ENCODE data around the gene CLC. TPM values are rescaled to one million over a fixed set of nuclear protein-coding genes. Genes with fewer than 3 reads are reported as not detected.

CLC gene
- total RNA-seq, 1 donor from 2014 or later, result not detected

- Histone ChIP-seq H3K27me3 (no peaks in the 10 kb centered on the region), H3K9me3 (no peaks in the 10 kb centered on the region), H3K36me3 (no peaks in the 10 kb centered on the region), H3K4me1 (no peaks in the 10 kb centered on the region), H3K4me3 (no peak overlapping the region), H3K27ac (no peak overlapping the region)
- TF ChIP-seq, protein P1, sequence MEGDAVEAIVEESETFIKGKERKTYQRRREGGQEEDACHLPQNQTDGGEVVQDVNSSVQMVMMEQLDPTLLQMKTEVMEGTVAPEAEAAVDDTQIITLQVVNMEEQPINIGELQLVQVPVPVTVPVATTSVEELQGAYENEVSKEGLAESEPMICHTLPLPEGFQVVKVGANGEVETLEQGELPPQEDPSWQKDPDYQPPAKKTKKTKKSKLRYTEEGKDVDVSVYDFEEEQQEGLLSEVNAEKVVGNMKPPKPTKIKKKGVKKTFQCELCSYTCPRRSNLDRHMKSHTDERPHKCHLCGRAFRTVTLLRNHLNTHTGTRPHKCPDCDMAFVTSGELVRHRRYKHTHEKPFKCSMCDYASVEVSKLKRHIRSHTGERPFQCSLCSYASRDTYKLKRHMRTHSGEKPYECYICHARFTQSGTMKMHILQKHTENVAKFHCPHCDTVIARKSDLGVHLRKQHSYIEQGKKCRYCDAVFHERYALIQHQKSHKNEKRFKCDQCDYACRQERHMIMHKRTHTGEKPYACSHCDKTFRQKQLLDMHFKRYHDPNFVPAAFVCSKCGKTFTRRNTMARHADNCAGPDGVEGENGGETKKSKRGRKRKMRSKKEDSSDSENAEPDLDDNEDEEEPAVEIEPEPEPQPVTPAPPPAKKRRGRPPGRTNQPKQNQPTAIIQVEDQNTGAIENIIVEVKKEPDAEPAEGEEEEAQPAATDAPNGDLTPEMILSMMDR (IDR thresholded peaks at IDR 0.05), result no peak
- intact Hi-C loops (cut with DNase I), result no loop called here
- no peak for DNase-seq (ENCODE audit: low spot score in 2 of 2)
These were observed 14.6 kb upstream of the CLC start for GRCh38 chr19:39752390-39752789.

DNA sequence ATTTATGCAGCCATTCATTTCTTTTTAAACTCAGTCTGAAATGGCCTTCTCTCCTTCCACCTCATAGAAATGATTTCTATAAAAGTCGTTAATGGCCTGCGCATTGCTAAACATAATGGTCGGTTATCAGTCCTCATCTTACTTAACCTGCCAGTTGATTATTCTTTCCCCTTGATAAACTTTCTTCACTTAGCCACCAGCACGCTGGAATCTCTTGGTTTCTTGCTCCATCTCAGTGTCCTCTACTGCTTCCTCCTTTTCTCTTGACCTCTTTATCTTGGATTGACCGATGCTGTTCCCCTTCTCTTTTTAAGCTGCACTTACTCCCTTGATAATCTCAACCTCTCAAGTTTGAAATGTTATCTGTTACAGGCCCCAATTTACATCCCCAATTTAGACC, 12.2 kb upstream of the CLC start:
- H3K36me3 ChIP-seq, result no peaks in the 10 kb centered on the region
- no peak for DNase-seq (ENCODE audit: low spot score in 2 of 2)
- no peak overlapping the region for H3K27ac ChIP-seq
- TF ChIP-seq, protein P1 (IDR thresholded peaks at IDR 0.05), result no peak
- intact Hi-C loops (cut with DNase I), result no loop called here
- H3K4me1 ChIP-seq, result no peaks in the 10 kb centered on the region
- H3K9me3 ChIP-seq, result no peaks in the 10 kb centered on the region
- no peaks in the 10 kb centered on the region for H3K27me3 ChIP-seq
- H3K4me3 ChIP-seq, result no peak overlapping the region

DNA sequence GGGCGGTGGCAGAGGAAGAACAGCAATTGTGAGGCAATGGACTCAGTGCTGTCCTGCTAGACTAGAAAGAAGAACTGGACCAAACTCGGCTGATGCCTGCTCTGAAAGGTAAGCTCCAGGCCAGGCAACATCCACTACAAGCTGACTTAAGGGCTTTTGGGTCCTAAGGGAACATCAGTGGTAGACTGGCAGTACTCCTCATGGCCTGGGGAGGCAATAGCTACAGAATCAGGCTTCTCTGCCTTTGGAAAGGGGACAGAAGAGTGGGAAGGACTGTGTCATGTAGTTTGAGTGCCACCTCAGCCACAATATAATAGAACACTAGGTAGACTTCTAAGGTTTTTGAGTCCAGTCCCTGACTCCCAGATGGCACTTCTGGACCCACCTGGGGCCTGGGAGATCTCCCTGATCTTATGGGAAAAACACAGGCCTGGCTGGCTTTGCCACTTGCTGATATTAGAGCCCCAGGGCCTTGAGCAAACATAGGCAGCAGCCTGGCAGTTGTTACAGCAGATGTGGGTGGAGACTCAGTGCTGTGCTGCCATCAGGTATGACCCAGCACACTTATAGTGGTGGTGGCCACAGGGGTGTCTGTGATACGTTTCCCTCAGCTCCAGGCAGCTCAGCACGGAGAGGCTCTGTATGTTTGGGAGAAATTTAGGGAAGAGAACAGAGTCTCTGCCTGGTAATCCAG, 9.2 kb upstream of the CLC start:
- no peak for DNase-seq (ENCODE audit: low spot score in 2 of 2)
- Histone ChIP-seq H3K27me3 (no peaks in the 10 kb centered on the region), H3K4me1 (no peaks in the 10 kb centered on the region), H3K27ac (no peak overlapping the region), H3K36me3 (no peaks in the 10 kb centered on the region), H3K4me3 (no peak overlapping the region), H3K9me3 (no peaks in the 10 kb centered on the region)
- intact Hi-C loops (cut with DNase I), result no loop called here
- TF ChIP-seq, protein P1 (IDR thresholded peaks at IDR 0.05), result no peak

DNA sequence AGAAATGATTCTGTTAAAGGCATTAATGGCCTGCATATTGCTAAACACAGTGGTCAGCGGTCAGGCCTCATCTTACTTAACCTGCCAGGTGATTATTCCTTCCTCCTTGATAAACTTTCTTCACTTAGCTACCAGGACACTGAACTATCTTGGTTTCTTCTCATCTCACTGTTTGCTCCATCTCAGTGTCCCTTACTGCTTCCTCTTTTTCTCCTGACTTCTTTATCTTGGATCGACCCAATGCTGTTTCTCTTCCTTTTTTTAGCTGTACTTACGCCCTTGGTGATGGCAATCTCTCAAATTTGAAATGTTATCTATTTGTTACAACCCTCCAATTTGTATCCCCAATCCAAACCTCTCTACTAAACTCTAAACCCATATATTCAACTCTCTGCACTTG, 7.8 kb upstream of the CLC start:
- Histone ChIP-seq H3K36me3 (no peaks in the 10 kb centered on the region), H3K4me3 (no peak overlapping the region), H3K27ac (no peak overlapping the region), H3K4me1 (no peaks in the 10 kb centered on the region), H3K9me3 (no peaks in the 10 kb centered on the region), H3K27me3 (no peaks in the 10 kb centered on the region)
- TF ChIP-seq, protein P1 (IDR thresholded peaks at IDR 0.05), result no peak
- intact Hi-C loops (cut with DNase I), result no loop called here
- DNase-seq (ENCODE audit: low spot score in 2 of 2), result no peak

DNA sequence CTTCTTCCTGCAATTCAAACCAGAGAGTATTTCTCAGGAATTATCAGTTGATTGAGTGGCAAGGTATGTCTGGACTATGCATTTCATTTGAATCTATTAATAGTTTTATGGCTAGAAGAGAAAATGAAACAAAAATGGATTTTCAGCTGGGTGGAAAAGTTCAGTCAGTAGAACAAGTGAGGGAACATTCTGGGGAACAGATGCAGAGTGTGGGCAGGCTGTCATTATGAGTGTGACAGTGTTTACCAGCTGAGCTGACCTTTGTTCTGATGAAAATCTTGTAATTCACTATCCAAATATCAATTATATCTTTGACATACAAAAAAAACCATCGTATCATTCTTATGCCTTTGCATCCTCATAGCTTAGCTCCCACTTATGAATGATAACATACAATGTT, 2.6 kb upstream of the CLC start:
- no peaks in the 10 kb centered on the region for H3K9me3 ChIP-seq
- DNase-seq (ENCODE audit: low spot score in 2 of 2), result no peak
- no peak overlapping the region for H3K4me3 ChIP-seq
- no peaks in the 10 kb centered on the region for H3K4me1 ChIP-seq
- no peaks in the 10 kb centered on the region for H3K36me3 ChIP-seq
- no peak overlapping the region for H3K27ac ChIP-seq
- H3K27me3 ChIP-seq, result no peaks in the 10 kb centered on the region
- TF ChIP-seq, protein P1 (IDR thresholded peaks at IDR 0.05), result no peak
- intact Hi-C loops (cut with DNase I), result no loop called here

- Histone ChIP-seq H3K4me3 (no peak overlapping the region), H3K27ac (no peak overlapping the region), H3K4me1 (no peaks in the 10 kb centered on the region), H3K9me3 (no peaks in the 10 kb centered on the region), H3K27me3 (no peaks in the 10 kb centered on the region), H3K36me3 (no peaks in the 10 kb centered on the region)
- intact Hi-C loops (cut with DNase I), result no loop called here
- DNase-seq (ENCODE audit: low spot score in 2 of 2), result no peak
- TF ChIP-seq, protein P1 (IDR thresholded peaks at IDR 0.05), result no peak
These were observed 985 bp upstream of the CLC start for GRCh38 chr19:39738814-39739213.
